ENCODE results near the gene ITGA11.

Gene ITGA11

GRCh38 chr15:68300115-68300940, 131.6 kb downstream of the ITGA11 start:
- Histone ChIP-seq H3K4me3 (no peak overlapping the region), H3K9ac (no peak overlapping the region), H3K4me2 (peak overlapping the region in 5 of 11 experiments; percentile 83 to 92 (median 87); a peak in 8 of 22 replicates), H3K36me3 (peaks cover 0 to 20% (median 7%) of the 10 kb centered on the region in 11 experiments; a peak in 15 of 22 replicates), H3K27me3 (no peaks in the 10 kb centered on the region), H3K27ac (peak overlapping the region in 6 of 11 experiments; percentile 72 to 84 (median 78); a peak in 12 of 22 replicates), H4K20me1 (peaks cover 0 to 41% (median 2%) of the 10 kb centered on the region in 11 experiments; a peak in 9 of 22 replicates), H3K4me1 (peaks cover 22 to 58% (median 33%) of the 10 kb centered on the region in 10 experiments), H3K9me3 (replicated peaks in 1 of 11) (no peaks in the 10 kb centered on the region)
- no peak for TF ChIP-seq Cebpa-rat (IDR thresholded peaks at IDR 0.05)

- no peaks in the 10 kb centered on the region for H3K27me3 ChIP-seq
- H3K4me3 ChIP-seq, result peak overlapping the region in 6 of 10 experiments; percentile 29 to 51 (median 42); a peak in 7 of 20 replicates
- no peak for TF ChIP-seq Cebpa-rat (IDR thresholded peaks at IDR 0.05)
- H3K36me3 ChIP-seq, result peaks cover 0 to 20% (median 9%) of the 10 kb centered on the region in 11 experiments; a peak in 16 of 22 replicates
- peak overlapping the region; percentile 76 to 92 (median 85) for H3K4me2 ChIP-seq
- H3K27ac ChIP-seq, result peak overlapping the region in 10 of 11 experiments; percentile 37 to 85 (median 74); a peak in 20 of 22 replicates
- peaks cover 0 to 50% (median 9%) of the 10 kb centered on the region in 11 experiments; a peak in 13 of 22 replicates for H4K20me1 ChIP-seq
- H3K9ac ChIP-seq, result peak overlapping the region; percentile 20 to 79 (median 70)
- H3K9me3 ChIP-seq (replicated peaks in 1 of 11), result no peaks in the 10 kb centered on the region
- peaks cover 22 to 67% (median 33%) of the 10 kb centered on the region in 10 experiments for H3K4me1 ChIP-seq
These were observed 132.5 kb downstream of the ITGA11 start for GRCh38 chr15:68299436-68299835.

- TF ChIP-seq Cebpa-rat (IDR thresholded peaks at IDR 0.05), result no peak
- H3K27me3 ChIP-seq, result no peaks in the 10 kb centered on the region
- peak overlapping the region; percentile 76 to 92 (median 85) for H3K4me2 ChIP-seq
- peak overlapping the region in 10 of 11 experiments; percentile 37 to 85 (median 74); a peak in 19 of 22 replicates for H3K27ac ChIP-seq
- peaks cover 0 to 55% (median 13%) of the 10 kb centered on the region in 11 experiments; a peak in 15 of 22 replicates for H4K20me1 ChIP-seq
- H3K9me3 ChIP-seq (replicated peaks in 1 of 11), result no peaks in the 10 kb centered on the region
- H3K4me1 ChIP-seq, result peaks cover 22 to 72% (median 33%) of the 10 kb centered on the region in 10 experiments
- peak overlapping the region in 10 of 11 experiments; percentile 37 to 79 (median 70); a peak in 19 of 22 replicates for H3K9ac ChIP-seq
- peaks cover 0 to 24% (median 13%) of the 10 kb centered on the region in 11 experiments; a peak in 17 of 22 replicates for H3K36me3 ChIP-seq
- peak overlapping the region; percentile 34 to 62 (median 44); a peak in 16 of 20 replicates for H3K4me3 ChIP-seq
These were observed 133.0 kb downstream of the ITGA11 start for GRCh38 chr15:68298882-68299381.

- Histone ChIP-seq H3K4me1 (peaks cover 22 to 78% (median 33%) of the 10 kb centered on the region in 10 experiments), H3K9ac (peak overlapping the region in 9 of 11 experiments; percentile 41 to 79 (median 71); a peak in 16 of 22 replicates), H3K4me3 (peak overlapping the region in 9 of 10 experiments; percentile 37 to 62 (median 44); a peak in 9 of 20 replicates), H4K20me1 (peaks cover 0 to 61% (median 19%) of the 10 kb centered on the region in 11 experiments; a peak in 16 of 22 replicates), H3K4me2 (peak overlapping the region; percentile 76 to 92 (median 85)), H3K27me3 (no peaks in the 10 kb centered on the region), H3K9me3 (replicated peaks in 1 of 11) (no peaks in the 10 kb centered on the region), H3K36me3 (peaks cover 4 to 30% (median 17%) of the 10 kb centered on the region in 11 experiments; a peak in 17 of 22 replicates), H3K27ac (peak overlapping the region in 9 of 11 experiments; percentile 58 to 85 (median 76); a peak in 19 of 22 replicates)
- no peak for TF ChIP-seq Cebpa-rat (IDR thresholded peaks at IDR 0.05)
These were observed 133.6 kb downstream of the ITGA11 start for GRCh38 chr15:68298336-68298735.

GRCh38 chr15:68295014-68295805, 136.8 kb downstream of the ITGA11 start:
- no peak for TF ChIP-seq Cebpa-rat (IDR thresholded peaks at IDR 0.05)
- H3K4me3 ChIP-seq, result no peak overlapping the region
- H3K9me3 ChIP-seq (replicated peaks in 1 of 11), result no peaks in the 10 kb centered on the region
- H3K4me2 ChIP-seq, result peak overlapping the region in 2 of 11 experiments; percentile 44 to 46; a peak in 3 of 22 replicates
- no peak overlapping the region for H3K27ac ChIP-seq
- H3K36me3 ChIP-seq, result peaks cover 30 to 59% (median 45%) of the 10 kb centered on the region in 11 experiments
- H4K20me1 ChIP-seq, result peaks cover 21 to 92% (median 50%) of the 10 kb centered on the region in 11 experiments
- peaks cover 22 to 74% (median 26%) of the 10 kb centered on the region in 10 experiments for H3K4me1 ChIP-seq
- no peaks in the 10 kb centered on the region for H3K27me3 ChIP-seq
- H3K9ac ChIP-seq, result 0 out of 22 replicates have a peak overlapping the region, but pooled peaks of 1 of the 11 experiments have one; percentile 2

- peaks cover 3 to 71% (median 7%) of the 10 kb centered on the region in 10 experiments; a peak in 17 of 20 replicates for H3K4me1 ChIP-seq
- no peaks in the 10 kb centered on the region for H3K27me3 ChIP-seq
- TF ChIP-seq Cebpa-rat (IDR thresholded peaks at IDR 0.05), result no peak
- H3K9me3 ChIP-seq (replicated peaks in 1 of 11), result no peaks in the 10 kb centered on the region
- H3K4me2 ChIP-seq, result no peak overlapping the region
- H4K20me1 ChIP-seq, result peaks cover 42 to 99% (median 73%) of the 10 kb centered on the region in 11 experiments
- H3K27ac ChIP-seq, result no peak overlapping the region
- no peak overlapping the region for H3K9ac ChIP-seq
- H3K4me3 ChIP-seq, result no peak overlapping the region
- H3K36me3 ChIP-seq, result peaks cover 47 to 81% (median 62%) of the 10 kb centered on the region in 11 experiments
These were observed 139.0 kb downstream of the ITGA11 start for GRCh38 chr15:68292967-68293366.

- Histone ChIP-seq H3K27me3 (no peaks in the 10 kb centered on the region), H3K9ac (no peak overlapping the region), H3K4me1 (peaks cover 0 to 74% (median 7%) of the 10 kb centered on the region in 10 experiments; a peak in 9 of 20 replicates), H3K4me3 (no peak overlapping the region), H3K27ac (no peak overlapping the region), H3K9me3 (replicated peaks in 1 of 11) (no peaks in the 10 kb centered on the region), H4K20me1 (peaks cover 49 to 100% (median 80%) of the 10 kb centered on the region in 11 experiments), H3K36me3 (peaks cover 52 to 88% (median 68%) of the 10 kb centered on the region in 11 experiments), H3K4me2 (no peak overlapping the region)
- no peak for TF ChIP-seq Cebpa-rat (IDR thresholded peaks at IDR 0.05)
These were observed 139.7 kb downstream of the ITGA11 start for GRCh38 chr15:68292157-68292781.

- H3K36me3 ChIP-seq, result peaks cover 56 to 95% (median 76%) of the 10 kb centered on the region in 11 experiments
- H3K9me3 ChIP-seq (replicated peaks in 1 of 11), result no peaks in the 10 kb centered on the region
- H3K4me3 ChIP-seq, result no peak overlapping the region
- H4K20me1 ChIP-seq, result peaks cover 62 to 100% (median 94%) of the 10 kb centered on the region in 11 experiments
- no peak for TF ChIP-seq Cebpa-rat (IDR thresholded peaks at IDR 0.05)
- peaks cover 0 to 82% (median 7%) of the 10 kb centered on the region in 10 experiments; a peak in 10 of 20 replicates for H3K4me1 ChIP-seq
- H3K9ac ChIP-seq, result no peak overlapping the region
- no peak overlapping the region for H3K27ac ChIP-seq
- H3K27me3 ChIP-seq, result no peaks in the 10 kb centered on the region
- no peak overlapping the region for H3K4me2 ChIP-seq
These were observed 141.2 kb downstream of the ITGA11 start for GRCh38 chr15:68290715-68291114.

All from BLaER1 treated with 17β-estradiol and CSF1 and Interleukin-3, amounts not matched to agents 10 nM and 100 nM (cell line).